Osteoblast (primary cell): ENCODE results near the gene FGFR3. TPM values are rescaled to one million over a fixed set of nuclear protein-coding genes. Genes with fewer than 3 reads are reported as not detected.
A peak's percentile ranks its signal among the peaks of the same experiment; 100 is the strongest.

Source experiments
- DNase-seq: peaks from one replicate; pipeline ENCODE4 v3.0.0; 2011; ENCODE audit warnings: low spot score, mixed read lengths; ENCODE audit not compliant: insufficient read length; ENCODE audit errors: missing footprints
- H2AFZ ChIP-seq: 2 replicates; pipeline ENCODE4 v1.6.0; 2011; ENCODE audit warnings: mild to moderate bottlenecking, low read length
- H3K27ac ChIP-seq: 2 replicates; pipeline ENCODE4 v1.5.1; 2011; ENCODE audit warnings: mild to moderate bottlenecking, low read depth, low read length, moderate library complexity
- H3K27me3 ChIP-seq: 2 replicates; pipeline ENCODE4 v1.6.0; 2012; ENCODE audit warnings: mild to moderate bottlenecking, control low read depth, inconsistent platforms, low read length, moderate library complexity; ENCODE audit not compliant: insufficient read depth
- H3K36me3 ChIP-seq: 2 replicates; pipeline ENCODE4 v1.5.1; 2011; ENCODE audit warnings: mild to moderate bottlenecking, low read length, control low read depth, moderate library complexity; ENCODE audit not compliant: insufficient read depth
- H3K4me1 ChIP-seq: 2 replicates; pipeline ENCODE4 v1.5.1; 2011; ENCODE audit warnings: mild to moderate bottlenecking, low read length, control low read depth, moderate library complexity; ENCODE audit not compliant: insufficient read depth
- H3K4me2 ChIP-seq: 2 replicates; pipeline ENCODE4 v1.6.0; 2011; ENCODE audit warnings: mild to moderate bottlenecking, low read length; ENCODE audit not compliant: insufficient read depth
- H3K4me3 ChIP-seq: fragments of 200-600 bp; sonication (generic); 3 replicates; pipeline ENCODE4 v1.5.1; 2012; ENCODE audit warnings: mild to moderate bottlenecking, low read length, inconsistent platforms; ENCODE audit not compliant: insufficient read depth
- H3K79me2 ChIP-seq: 2 replicates; pipeline ENCODE4 v1.6.0; 2012; ENCODE audit warnings: mild to moderate bottlenecking, low read length, control low read depth, inconsistent platforms; ENCODE audit not compliant: insufficient read depth
- H3K9me3 ChIP-seq: 2 replicates; pipeline ENCODE4 v1.5.1; 2011; ENCODE audit warnings: low read depth, low read length, control low read depth
- H4K20me1 ChIP-seq: 2 replicates; pipeline ENCODE4 v1.6.0; 2012; ENCODE audit warnings: mild to moderate bottlenecking, low read length, control low read depth; ENCODE audit not compliant: insufficient read depth
- CTCF ChIP-seq: IDR thresholded peaks from 2 replicates; pipeline ENCODE4 v1.5.1; 2011; ENCODE audit warnings: mild to moderate bottlenecking, low read depth, low read length, moderate library complexity; ENCODE audit errors: extremely low read depth
- total RNA-seq: library from RNA; depleted of rRNA; stranded (reverse); fragments of >200 nt; gene quantifications from 2 replicates; pipeline ENCODE4 v1.2.3, GENCODE V29; 2012

FGFR3 gene
- total RNA-seq, 1 donor: 0.36 TPM

GRCh38 chr4:1785592-1785991 is 7.5 kb upstream of the FGFR3 start:
- no peak overlapping the region for H3K4me2 ChIP-seq
- H3K36me3 ChIP-seq: no peaks in the 10 kb centered on the region
- DNase-seq: no peak
- no peaks in the 10 kb centered on the region for H3K27me3 ChIP-seq
- no peak for TF ChIP-seq CTCF
- H3K79me2 ChIP-seq: no peaks in the 10 kb centered on the region
- no peak overlapping the region for H2AFZ ChIP-seq
- no peaks in the 10 kb centered on the region for H3K9me3 ChIP-seq
- H4K20me1 ChIP-seq: no peaks in the 10 kb centered on the region
- no peak overlapping the region for H3K4me3 ChIP-seq
- no peak overlapping the region for H3K27ac ChIP-seq
- H3K4me1 ChIP-seq: no peaks in the 10 kb centered on the region

GRCh38 chr4:1786544-1787362 is 6.3 kb upstream of the FGFR3 start:
- Histone ChIP-seq H3K27ac (no peak overlapping the region), H3K27me3 (peaks cover 3% of the 10 kb centered on the region), H3K36me3 (no peaks in the 10 kb centered on the region), H3K4me1 (no peaks in the 10 kb centered on the region), H3K9me3 (no peaks in the 10 kb centered on the region), H3K4me2 (no peak overlapping the region), H4K20me1 (no peaks in the 10 kb centered on the region), H3K79me2 (no peaks in the 10 kb centered on the region), H3K4me3 (no peak overlapping the region), H2AFZ (no peak overlapping the region)
- TF ChIP-seq CTCF: no peak
- no peak for DNase-seq

DNA sequence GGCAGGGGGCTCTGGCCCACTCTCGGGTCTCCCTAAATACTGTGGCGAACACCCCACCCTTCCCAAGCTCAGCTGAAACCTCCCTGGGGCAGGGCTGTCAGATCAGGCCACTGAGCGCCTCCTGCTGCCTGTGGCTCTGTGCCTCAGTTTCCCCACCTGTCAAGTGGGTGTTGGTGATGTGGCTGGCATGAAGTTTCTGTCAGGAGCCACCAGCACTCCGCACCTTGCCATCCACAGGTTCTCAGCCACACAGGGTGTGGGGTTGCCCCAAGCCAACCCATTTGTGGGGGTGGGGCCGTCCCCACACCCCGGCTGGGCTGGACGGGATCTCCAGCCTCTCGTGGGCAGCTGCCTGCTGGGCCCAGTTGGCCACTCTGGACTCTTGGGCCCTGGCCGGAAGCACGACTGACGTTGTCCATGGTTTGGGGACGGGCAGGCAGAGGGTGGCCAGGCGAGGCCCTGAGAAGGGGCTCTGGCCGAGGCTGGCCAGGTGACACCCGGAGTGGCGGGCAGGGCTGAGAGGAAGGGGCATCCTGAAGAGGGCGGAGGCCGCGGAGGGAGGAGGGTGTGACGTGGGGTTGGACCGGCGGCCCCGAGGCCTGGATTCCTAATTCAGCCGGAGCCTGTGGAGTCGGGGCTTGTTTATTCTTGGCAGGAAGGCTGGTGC is 5.5 kb upstream of the FGFR3 start:
- no peaks in the 10 kb centered on the region for H4K20me1 ChIP-seq
- no peaks in the 10 kb centered on the region for H3K36me3 ChIP-seq
- DNase-seq: no peak
- no peak overlapping the region for H3K4me3 ChIP-seq
- no peaks in the 10 kb centered on the region for H3K9me3 ChIP-seq
- TF ChIP-seq CTCF: no peak
- H3K27me3 ChIP-seq: peaks cover 4% of the 10 kb centered on the region
- H2AFZ ChIP-seq: no peak overlapping the region
- no peak overlapping the region for H3K4me2 ChIP-seq
- H3K27ac ChIP-seq: no peak overlapping the region
- H3K4me1 ChIP-seq: no peaks in the 10 kb centered on the region
- H3K79me2 ChIP-seq: no peaks in the 10 kb centered on the region

DNA sequence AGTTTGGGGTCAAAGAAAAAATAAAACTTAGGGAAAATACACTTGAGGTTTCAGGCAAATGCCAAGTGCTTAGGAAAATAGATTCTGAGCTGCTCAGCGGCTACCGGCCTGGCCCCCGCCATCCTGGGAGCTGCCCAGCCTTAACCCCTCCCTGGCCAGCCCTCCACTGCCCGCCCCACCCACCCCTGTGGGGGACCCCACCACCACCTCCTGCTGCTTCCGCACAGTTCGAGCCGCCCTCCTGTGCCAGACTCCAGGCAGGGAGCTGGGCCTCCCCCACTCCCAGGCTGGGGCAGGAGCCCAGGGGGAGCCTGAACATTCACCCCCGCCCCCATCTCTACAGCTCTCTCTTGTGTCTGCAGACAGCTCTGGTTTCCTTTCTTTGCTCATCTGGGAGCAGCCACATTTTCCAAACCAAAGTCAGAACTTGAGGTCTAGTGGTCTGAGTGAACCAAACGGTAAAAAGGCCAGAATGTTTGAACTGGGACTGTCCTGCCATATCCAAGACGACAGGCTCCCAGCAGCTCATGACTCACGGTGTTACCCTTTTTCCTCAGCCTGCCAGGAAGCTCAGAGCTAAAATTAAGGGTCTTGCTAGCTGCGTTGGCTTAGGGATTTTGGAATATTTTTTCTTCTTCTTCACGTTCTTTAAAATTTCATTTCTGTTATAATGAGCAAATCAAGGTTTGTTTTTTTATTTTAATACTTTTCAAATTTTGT is 4.7 kb upstream of the FGFR3 start:
- peaks cover 7% of the 10 kb centered on the region for H3K27me3 ChIP-seq
- H3K4me3 ChIP-seq: no peak overlapping the region
- H3K27ac ChIP-seq: no peak overlapping the region
- TF ChIP-seq CTCF: no peak
- H2AFZ ChIP-seq: no peak overlapping the region
- no peaks in the 10 kb centered on the region for H3K79me2 ChIP-seq
- no peaks in the 10 kb centered on the region for H4K20me1 ChIP-seq
- DNase-seq: peak; percentile 92
- no peaks in the 10 kb centered on the region for H3K9me3 ChIP-seq
- H3K36me3 ChIP-seq: no peaks in the 10 kb centered on the region
- no peaks in the 10 kb centered on the region for H3K4me1 ChIP-seq
- H3K4me2 ChIP-seq: no peak overlapping the region
